ENCODE results near the gene CPLX3. TPM values are rescaled to one million over a fixed set of nuclear protein-coding genes. Genes with fewer than 3 reads are reported as not detected.

The CPLX3 gene
- total RNA-seq, 2 experiments from 2014 or later: 0.18 TPM; not detected in 1

GRCh38 chr15:74789171-74789631 is 37.2 kb upstream of the CPLX3 start:
- H3K4me1 Mint-ChIP-seq: peaks cover 77% of the 10 kb centered on the region
- H3K36me3 Mint-ChIP-seq (ENCODE audit: low read depth): peaks cover 72% of the 10 kb centered on the region
- peak overlapping the region; percentile 97 for H3K27ac Mint-ChIP-seq
- H3K27me3 Mint-ChIP-seq: no peaks in the 10 kb centered on the region
- ChIA-PET CTCF (interaction anchor here (1.2 to 38.3 kb wide), 6 partner anchors 6 to 243 kb away, joined by 3 to 1235 read pairs (median 14); partner anchors contain the start of genes CSK, LMAN1L and ULK3), POLR2A (interaction anchor here (1.0 to 35.1 kb wide), 6 partner anchors 6 to 173 kb away, joined by 3 to 1214 read pairs (median 6); partner anchors contain the start of genes CLK3, CSK and LMAN1L)
- no peaks in the 10 kb centered on the region for H3K9me3 Mint-ChIP-seq
- peak overlapping the region; percentile 85 for H3K4me3 Mint-ChIP-seq
- DNase-seq: peak; percentile 64

- peak overlapping the region; percentile 85 for H3K4me3 Mint-ChIP-seq
- peak overlapping the region; percentile 97 for H3K27ac Mint-ChIP-seq
- H3K4me1 Mint-ChIP-seq: peaks cover 80% of the 10 kb centered on the region
- no peak for DNase-seq
- no peaks in the 10 kb centered on the region for H3K9me3 Mint-ChIP-seq
- H3K27me3 Mint-ChIP-seq: no peaks in the 10 kb centered on the region
- ChIA-PET POLR2A (interaction anchor here (1.0 to 35.1 kb wide), 5 partner anchors 6 to 173 kb away, joined by 3 to 1214 read pairs (median 7); partner anchors contain the start of genes CLK3, CSK and LMAN1L), CTCF (interaction anchor here (1.7 to 38.3 kb wide), 4 partner anchors 6 to 158 kb away, joined by 5 to 1235 read pairs (median 628); partner anchors contain the start of genes CSK, LMAN1L and ULK3)
- peaks cover 69% of the 10 kb centered on the region for H3K36me3 Mint-ChIP-seq (ENCODE audit: low read depth)
Observed at GRCh38 chr15:74789741-74790079, 36.7 kb upstream of the CPLX3 start.

- peaks cover 69% of the 10 kb centered on the region for H3K36me3 Mint-ChIP-seq (ENCODE audit: low read depth)
- CTCF ChIA-PET: interaction anchor here (25.7 to 38.3 kb wide), 2 partner anchors 5 to 10 kb away, joined by 1235 read pairs; partner anchors contain the start of genes CSK and LMAN1L
Observed at GRCh38 chr15:74790080-74790916, 36.1 kb upstream of the CPLX3 start.

GRCh38 chr15:74791007-74791406 is 35.4 kb upstream of the CPLX3 start:
- Mint-ChIP-seq H3K27ac (peak overlapping the region; percentile 97), H3K36me3 (ENCODE audit: low read depth) (peaks cover 68% of the 10 kb centered on the region), H3K4me3 (peak overlapping the region; percentile 85), H3K4me1 (peaks cover 85% of the 10 kb centered on the region), H3K9me3 (no peaks in the 10 kb centered on the region), H3K27me3 (no peaks in the 10 kb centered on the region)
- no peak for DNase-seq
- ChIA-PET CTCF (interaction anchor here (1.6 to 38.3 kb wide), 4 partner anchors 4 to 156 kb away, joined by 3 to 1235 read pairs (median 632); partner anchors contain the start of genes CPLX3, CSK and LMAN1L), POLR2A (interaction anchor here (2.3 to 35.1 kb wide), 3 partner anchors 5 to 175 kb away, joined by 7 to 1214 read pairs (median 1214); partner anchors contain the start of genes CLK3, CSK and LMAN1L)

More at GRCh38 chr15:74790080-74790916, 36.1 kb upstream of the CPLX3 start:
- peak overlapping the region; percentile 85 for H3K4me3 Mint-ChIP-seq
- DNase-seq: peak; percentile 57
- H3K27me3 Mint-ChIP-seq: no peaks in the 10 kb centered on the region
- peaks cover 81% of the 10 kb centered on the region for H3K4me1 Mint-ChIP-seq
- H3K9me3 Mint-ChIP-seq: no peaks in the 10 kb centered on the region
- POLR2A ChIA-PET: interaction anchor here (1.3 to 35.1 kb wide), 4 partner anchors 5 to 174 kb away, joined by 4 to 1214 read pairs (median 610); partner anchors contain the start of genes CLK3, CSK and LMAN1L
- H3K27ac Mint-ChIP-seq: peak overlapping the region; percentile 97

GRCh38 chr15:74791667-74792066 is 34.8 kb upstream of the CPLX3 start:
- POLR2A ChIA-PET: interaction anchor here (27.8 to 35.1 kb wide), 2 partner anchors 4 to 10 kb away, joined by 1214 read pairs; partner anchors contain the start of genes CSK and LMAN1L
- no peak for DNase-seq
- Mint-ChIP-seq H3K36me3 (ENCODE audit: low read depth) (peaks cover 66% of the 10 kb centered on the region), H3K27ac (peak overlapping the region; percentile 97), H3K4me3 (peak overlapping the region; percentile 44), H3K27me3 (no peaks in the 10 kb centered on the region), H3K9me3 (no peaks in the 10 kb centered on the region), H3K4me1 (peaks cover 89% of the 10 kb centered on the region)
- CTCF ChIA-PET: interaction anchor here (1.6 to 38.3 kb wide), 6 partner anchors 4 to 159 kb away, joined by 3 to 1235 read pairs (median 23); partner anchors contain the start of genes CPLX3, CSK and LMAN1L

- ChIA-PET CTCF (interaction anchor here (1.0 to 38.3 kb wide), 11 partner anchors 3 to 175 kb away, joined by 3 to 1235 read pairs (median 4); partner anchors contain the start of genes CPLX3, CSK, LMAN1L and MPI), POLR2A (interaction anchor here (1.0 to 35.1 kb wide), 5 partner anchors 3 to 142 kb away, joined by 3 to 1214 read pairs (median 7); partner anchors contain the start of genes CSK, FAM219B and LMAN1L)
- Mint-ChIP-seq H3K36me3 (ENCODE audit: low read depth) (peaks cover 60% of the 10 kb centered on the region), H3K4me3 (peak overlapping the region; percentile 44), H3K27ac (peak overlapping the region; percentile 97), H3K4me1 (peaks cover 86% of the 10 kb centered on the region), H3K9me3 (no peaks in the 10 kb centered on the region), H3K27me3 (no peaks in the 10 kb centered on the region)
- no peak for DNase-seq
Observed at GRCh38 chr15:74792227-74793016, 34.0 kb upstream of the CPLX3 start.

GRCh38 chr15:74793135-74794028 is 33.0 kb upstream of the CPLX3 start:
- H3K27me3 Mint-ChIP-seq: no peaks in the 10 kb centered on the region

GRCh38 chr15:74794248-74794969 is 32.0 kb upstream of the CPLX3 start:
- H3K4me3 Mint-ChIP-seq: no peak overlapping the region
- no peaks in the 10 kb centered on the region for H3K27me3 Mint-ChIP-seq
- H3K27ac Mint-ChIP-seq: peak overlapping the region; percentile 85
- no peak for DNase-seq
- H3K4me1 Mint-ChIP-seq: peaks cover 90% of the 10 kb centered on the region
- H3K9me3 Mint-ChIP-seq: no peaks in the 10 kb centered on the region
- ChIA-PET CTCF (interaction anchor here (0.7 to 38.3 kb wide), 10 partner anchors 13 to 178 kb away, joined by 3 to 1235 read pairs (median 5); partner anchors contain the start of genes CLK3, CSK and FAM219B), POLR2A (interaction anchor here (0.8 to 35.1 kb wide), 6 partner anchors 1 to 254 kb away, joined by 3 to 1214 read pairs (median 6); partner anchors contain the start of genes ARID3B, CSK, FAM219B and LMAN1L)
- peaks cover 59% of the 10 kb centered on the region for H3K36me3 Mint-ChIP-seq (ENCODE audit: low read depth)

More at GRCh38 chr15:74793135-74794028, 33.0 kb upstream of the CPLX3 start:
- POLR2A ChIA-PET: interaction anchor here (0.8 to 35.1 kb wide), 8 partner anchors 2 to 141 kb away, joined by 3 to 1214 read pairs (median 4); partner anchors contain the start of genes CSK, FAM219B, LMAN1L and MPI
- Mint-ChIP-seq H3K9me3 (no peaks in the 10 kb centered on the region), H3K4me3 (peak overlapping the region; percentile 10), H3K27ac (peak overlapping the region; percentile 97), H3K36me3 (ENCODE audit: low read depth) (peaks cover 59% of the 10 kb centered on the region), H3K4me1 (peaks cover 88% of the 10 kb centered on the region)
- CTCF ChIA-PET: interaction anchor here (0.6 to 38.3 kb wide), 16 partner anchors 10 to 177 kb away, joined by 3 to 1235 read pairs (median 4); partner anchors contain the start of genes CLK3, CSK, FAM219B and MPI
- peak; percentile 73 for DNase-seq

- CTCF ChIA-PET: interaction anchor here (6.5 to 38.3 kb wide), 2 partner anchors 15 to 160 kb away, joined by 30 to 1235 read pairs; partner anchors contain the start of gene CSK
- peaks cover 59% of the 10 kb centered on the region for H3K36me3 Mint-ChIP-seq (ENCODE audit: low read depth)
Observed at GRCh38 chr15:74794970-74795349, 31.5 kb upstream of the CPLX3 start.

GRCh38 chr15:74795966-74796625 is 30.3 kb upstream of the CPLX3 start:
- Mint-ChIP-seq H3K9me3 (no peaks in the 10 kb centered on the region), H3K4me1 (peaks cover 85% of the 10 kb centered on the region), H3K27ac (peak overlapping the region; percentile 85), H3K4me3 (peak overlapping the region; percentile 19), H3K36me3 (ENCODE audit: low read depth) (peaks cover 58% of the 10 kb centered on the region), H3K27me3 (no peaks in the 10 kb centered on the region)
- ChIA-PET POLR2A (interaction anchor here (35.1 kb wide), 1 partner anchor 15 kb away, joined by 1214 read pairs; the partner anchor contains the start of gene CSK), CTCF (interaction anchor here (0.7 to 38.3 kb wide), 6 partner anchors 16 to 178 kb away, joined by 3 to 1235 read pairs (median 4); partner anchors contain the start of gene CSK)
- peak; percentile 46 for DNase-seq

More at GRCh38 chr15:74794970-74795349, 31.5 kb upstream of the CPLX3 start:
- Mint-ChIP-seq H3K27ac (peak overlapping the region; percentile 85), H3K4me1 (peaks cover 90% of the 10 kb centered on the region), H3K9me3 (no peaks in the 10 kb centered on the region), H3K4me3 (no peak overlapping the region), H3K27me3 (no peaks in the 10 kb centered on the region)
- no peak for DNase-seq
- POLR2A ChIA-PET: interaction anchor here (1.0 to 35.1 kb wide), 5 partner anchors 1 to 254 kb away, joined by 3 to 1214 read pairs (median 7); partner anchors contain the start of genes ARID3B, CSK, FAM219B and LMAN1L

Data from activated CD4-positive, alpha-beta memory T cell treated with anti-CD3 and anti-CD28 coated beads, Interleukin-2, amount 10 ng/mL, durations not matched to agents 7 days and 5 days (primary cell).